K562 (cell line): ENCODE data around the gene TLK2.
"Not testable (repeated sequence)": the region's sequence is repeated elsewhere in the genome, so short reads cannot be mapped to it uniquely, and the experiment has no call there.

Experiments used
- BRCA1 ChIP-seq, 2 experiments: fragments of 450-650 bp in 1 of 2; sonication (generic) in 1 of 2; formaldehyde crosslinking in 1 of 2; IDR thresholded peaks; 2 replicates each; pipeline versions ENCODE4 v1.5.0 to v1.6.1; 2017 to 2020; ENCODE audit warnings: mild to moderate bottlenecking in 1 of 2, missing genetic modification reagents in 1 of 2
- EZH2 ChIP-seq: IDR thresholded peaks from 2 replicates; pipeline ENCODE4 v1.6.1; 2012; ENCODE audit warnings: low read depth, mild to moderate bottlenecking, inconsistent platforms, low read length, borderline replicate concordance
- FOXP1 ChIP-seq: sonication (generic); formaldehyde crosslinking; IDR thresholded peaks from 2 replicates; pipeline ENCODE4 v1.8.0; 2022; ENCODE audit warnings: mild to moderate bottlenecking, missing genetic modification reagents
- JUN ChIP-seq, 2 experiments: sonication (generic) in 1 of 2; formaldehyde crosslinking in 1 of 2; IDR thresholded peaks; 2 replicates each; pipeline versions ENCODE4 v1.6.1 to v1.8.0; 2012 to 2022; ENCODE audit warnings: borderline replicate concordance in 2 of 2, mild to moderate bottlenecking in 2 of 2, improper control_type of control experiment in 1 of 2, low read depth in 1 of 2, low read length in 1 of 2, missing genetic modification reagents in 1 of 2
- NR3C1 ChIP-seq: sonication (generic); formaldehyde crosslinking; IDR thresholded peaks from 2 replicates; pipeline ENCODE4 v1.8.1; 2022; ENCODE audit warnings: missing genetic modification reagents
- POLR2A ChIP-seq: fragments of 450-650 bp; conservative IDR thresholded peaks from 2 replicates; pipeline ENCODE4 v1.6.1; 2016
- POLR2AphosphoS5 ChIP-seq: IDR thresholded peaks from 2 replicates; pipeline ENCODE4 v1.6.1; 2011; ENCODE audit warnings: mild to moderate bottlenecking, low read depth, low read length, moderate library complexity; ENCODE audit not compliant: control insufficient read depth, insufficient read depth
- PRMT5 ChIP-seq: sonication (generic); formaldehyde crosslinking; IDR thresholded peaks from 2 replicates; pipeline ENCODE4 v1.5.0; 2020; ENCODE audit warnings: missing genetic modification reagents
- RAD51 ChIP-seq: fragments of 450-650 bp; IDR thresholded peaks from 2 replicates; pipeline ENCODE4 v1.7.1; 2016; ENCODE audit warnings: low read depth, mild to moderate bottlenecking, borderline replicate concordance
- XRCC5 ChIP-seq: fragments of 200-400 bp; formaldehyde crosslinking; IDR thresholded peaks from 2 replicates; pipeline ENCODE4 v1.6.1; 2017; ENCODE audit warnings: low read depth, mild to moderate bottlenecking, low read length
- TF ChIP-seq, protein P1 (sequence below): sonication (generic); formaldehyde crosslinking; IDR thresholded peaks from 2 replicates; pipeline ENCODE4 v1.8.1; 2023; ENCODE audit warnings: mild to moderate bottlenecking, missing genetic modification reagents
- TF ChIP-seq, protein P2 (sequence below), 2 experiments: fragments of 450-650 bp; IDR thresholded peaks; 2 replicates each; pipeline ENCODE4 v1.6.1; 2016

DNA sequence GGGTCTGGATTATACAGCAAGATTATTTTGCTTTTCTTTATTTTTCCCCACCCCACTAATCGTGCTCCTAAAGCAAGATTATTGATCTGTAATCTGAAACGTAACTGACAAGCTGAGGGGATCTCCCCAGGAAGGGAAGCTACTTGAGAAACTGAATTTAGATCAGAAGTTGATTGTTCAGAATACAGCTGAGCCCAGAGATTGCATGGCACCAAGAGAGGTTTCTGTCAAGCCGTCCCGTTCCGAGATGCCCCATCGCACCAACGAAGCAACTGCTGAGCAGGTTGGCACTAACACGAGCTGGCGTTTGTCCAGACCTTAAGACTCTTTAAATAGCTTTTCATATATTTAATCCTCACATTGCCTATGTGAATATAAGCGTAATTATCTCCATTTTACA lies 20.1 kb upstream of the TLK2 start:
- not testable (repeated sequence) for TF ChIP-seq RAD51; BRCA1 (IDR thresholded peaks at IDR 0.05); BRCA1 (CRISPR knock-in tag; IDR thresholded peaks at IDR 0.05); PRMT5; EZH2; POLR2AphosphoS5; NR3C1; XRCC5; JUN (IDR thresholded peaks at IDR 0.05; ENCODE audit: borderline replicate concordance, low read depth, low read length); JUN (CRISPR knock-in tag; IDR thresholded peaks at IDR 0.05; ENCODE audit: borderline replicate concordance); POLR2A; FOXP1 (CRISPR knock-in tag)
- TF ChIP-seq, protein P1, sequence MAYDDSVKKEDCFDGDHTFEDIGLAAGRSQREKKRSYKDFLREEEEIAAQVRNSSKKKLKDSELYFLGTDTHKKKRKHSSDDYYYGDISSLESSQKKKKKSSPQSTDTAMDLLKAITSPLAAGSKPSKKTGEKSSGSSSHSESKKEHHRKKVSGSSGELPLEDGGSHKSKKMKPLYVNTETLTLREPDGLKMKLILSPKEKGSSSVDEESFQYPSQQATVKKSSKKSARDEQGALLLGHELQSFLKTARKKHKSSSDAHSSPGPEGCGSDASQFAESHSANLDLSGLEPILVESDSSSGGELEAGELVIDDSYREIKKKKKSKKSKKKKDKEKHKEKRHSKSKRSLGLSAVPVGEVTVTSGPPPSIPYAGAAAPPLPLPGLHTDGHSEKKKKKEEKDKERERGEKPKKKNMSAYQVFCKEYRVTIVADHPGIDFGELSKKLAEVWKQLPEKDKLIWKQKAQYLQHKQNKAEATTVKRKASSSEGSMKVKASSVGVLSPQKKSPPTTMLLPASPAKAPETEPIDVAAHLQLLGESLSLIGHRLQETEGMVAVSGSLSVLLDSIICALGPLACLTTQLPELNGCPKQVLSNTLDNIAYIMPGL, result not testable (repeated sequence)
- TF ChIP-seq, protein P2, sequence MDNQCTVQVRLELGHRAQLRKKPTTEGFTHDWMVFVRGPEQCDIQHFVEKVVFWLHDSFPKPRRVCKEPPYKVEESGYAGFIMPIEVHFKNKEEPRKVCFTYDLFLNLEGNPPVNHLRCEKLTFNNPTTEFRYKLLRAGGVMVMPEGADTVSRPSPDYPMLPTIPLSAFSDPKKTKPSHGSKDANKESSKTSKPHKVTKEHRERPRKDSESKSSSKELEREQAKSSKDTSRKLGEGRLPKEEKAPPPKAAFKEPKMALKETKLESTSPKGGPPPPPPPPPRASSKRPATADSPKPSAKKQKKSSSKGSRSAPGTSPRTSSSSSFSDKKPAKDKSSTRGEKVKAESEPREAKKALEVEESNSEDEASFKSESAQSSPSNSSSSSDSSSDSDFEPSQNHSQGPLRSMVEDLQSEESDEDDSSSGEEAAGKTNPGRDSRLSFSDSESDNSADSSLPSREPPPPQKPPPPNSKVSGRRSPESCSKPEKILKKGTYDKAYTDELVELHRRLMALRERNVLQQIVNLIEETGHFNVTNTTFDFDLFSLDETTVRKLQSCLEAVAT (IDR thresholded peaks at IDR 0.05), result not testable (repeated sequence)
